ENCODE data around the gene MANBA.
"Not testable (repeated sequence)": the region's sequence is repeated elsewhere in the genome, so short reads cannot be mapped to it uniquely, and the experiment has no call there.

MANBA gene

GRCh38 chr4:102667001-102667400 is 93.8 kb downstream of the MANBA start:
- no peak for DNase-seq

GRCh38 chr4:102665527-102665926 is 95.2 kb downstream of the MANBA start:
- no peak for DNase-seq

- no peak for DNase-seq
These were observed 97.7 kb downstream of the MANBA start for GRCh38 chr4:102663073-102663472.

GRCh38 chr4:102657206-102657605 is 103.6 kb downstream of the MANBA start:
- no peak for DNase-seq

GRCh38 chr4:102647117-102647516 is 113.7 kb downstream of the MANBA start:
- DNase-seq: no peak

- no peak for DNase-seq
These were observed 118.0 kb downstream of the MANBA start for GRCh38 chr4:102642631-102643298.

- no peak for DNase-seq
These were observed 119.0 kb downstream of the MANBA start for GRCh38 chr4:102641793-102642192.

GRCh38 chr4:102640669-102641068 is 120.1 kb downstream of the MANBA start:
- DNase-seq: no peak

- DNase-seq: no peak
These were observed 121.2 kb downstream of the MANBA start for GRCh38 chr4:102639598-102639997.

- no peak for DNase-seq
These were observed 122.1 kb downstream of the MANBA start for GRCh38 chr4:102638621-102639020.

GRCh38 chr4:102637391-102637790 is 123.4 kb downstream of the MANBA start:
- no peak for DNase-seq

- no peak for DNase-seq
These were observed 127.7 kb downstream of the MANBA start for GRCh38 chr4:102633100-102633499.

GRCh38 chr4:102632241-102633065 is 128.3 kb downstream of the MANBA start:
- no peak for DNase-seq

- no peak for DNase-seq
These were observed 129.2 kb downstream of the MANBA start for GRCh38 chr4:102631616-102632015.

GRCh38 chr4:102629673-102630072 is 131.1 kb downstream of the MANBA start:
- no peak for DNase-seq

- no peak for DNase-seq
These were observed 132.8 kb downstream of the MANBA start for GRCh38 chr4:102627831-102628523.

- DNase-seq: peak; percentile 5
These were observed 135.4 kb downstream of the MANBA start for GRCh38 chr4:102625232-102625930.

GRCh38 chr4:102624505-102624904 is 136.3 kb downstream of the MANBA start:
- DNase-seq: no peak

- DNase-seq: peak; percentile 7
These were observed 137.1 kb downstream of the MANBA start for GRCh38 chr4:102623622-102624021.

GRCh38 chr4:102620697-102621497 is 139.9 kb downstream of the MANBA start:
- DNase-seq: peak; percentile 5

GRCh38 chr4:102619776-102620631 is 140.8 kb downstream of the MANBA start:
- DNase-seq: not testable (repeated sequence)
